NCI-H82 treated with DMSO at 0.1 percent for 48 hours (cell line): Measurements from ENCODE around the gene SLC43A2.
"Not testable (repeated sequence)": the region's sequence is repeated elsewhere in the genome, so short reads cannot be mapped to it uniquely, and the experiment has no call there.

Experiments
- DNase-seq: peaks from one replicate; lab custom pipeline; 2025; ENCODE audit not compliant: unreplicated experiment; lab: John Stamatoyannopoulos, UW

SLC43A2 gene

GRCh38 chr17:1627982-1628855 is at the start of gene SLC43A2:
Gene SLC43A2 (minus strand): TSS chr17:1628834. CDS start chr17:1627874, 960 bp downstream.
- DNase-seq: peak; percentile 73

GRCh38 chr17:1676401-1676800 is 47.8 kb upstream of the SLC43A2 start:
- DNase-seq: no peak

GRCh38 chr17:1673041-1673785 is 44.6 kb upstream of the SLC43A2 start:
- no peak for DNase-seq

DNA sequence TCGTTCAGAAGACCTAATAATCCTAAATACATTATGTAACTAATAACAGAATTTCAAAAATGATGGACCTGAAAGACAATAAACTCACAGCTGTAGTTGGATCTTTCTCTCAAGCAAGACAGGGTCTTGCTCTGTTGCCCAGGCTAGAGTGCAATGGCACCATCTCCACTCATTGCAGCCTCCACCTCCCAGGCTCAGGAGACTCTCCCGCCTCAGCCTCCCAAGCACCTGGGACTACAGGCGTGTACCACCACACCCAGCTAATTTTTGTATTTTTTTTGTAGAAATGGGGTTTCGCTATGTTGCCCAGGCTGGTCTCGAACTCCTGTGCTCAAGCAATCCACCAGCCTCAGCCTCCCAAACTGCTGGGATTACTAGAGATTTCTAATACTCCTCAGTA is 35.3 kb upstream of the SLC43A2 start:
- not testable (repeated sequence) for DNase-seq

DNA sequence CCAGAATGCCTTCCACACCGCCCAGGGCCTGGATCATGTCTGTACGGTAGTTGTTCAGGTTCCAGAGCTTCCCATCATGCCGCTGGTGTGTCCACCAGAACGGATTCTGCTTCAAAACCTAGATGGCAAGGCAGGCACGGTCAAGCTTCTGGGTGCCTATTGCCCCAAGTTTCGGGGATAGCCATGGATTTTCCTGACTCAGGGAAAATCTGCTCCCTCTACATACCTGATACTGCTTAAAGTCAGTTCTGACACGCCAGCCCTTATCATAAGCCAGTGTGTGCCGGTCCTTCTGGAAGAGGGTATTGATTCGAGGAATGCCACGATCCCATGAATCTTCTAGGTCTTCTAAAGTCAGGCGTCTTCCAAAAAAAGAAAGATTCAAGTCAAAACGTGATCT is 32.4 kb upstream of the SLC43A2 start:
- no peak for DNase-seq

DNA sequence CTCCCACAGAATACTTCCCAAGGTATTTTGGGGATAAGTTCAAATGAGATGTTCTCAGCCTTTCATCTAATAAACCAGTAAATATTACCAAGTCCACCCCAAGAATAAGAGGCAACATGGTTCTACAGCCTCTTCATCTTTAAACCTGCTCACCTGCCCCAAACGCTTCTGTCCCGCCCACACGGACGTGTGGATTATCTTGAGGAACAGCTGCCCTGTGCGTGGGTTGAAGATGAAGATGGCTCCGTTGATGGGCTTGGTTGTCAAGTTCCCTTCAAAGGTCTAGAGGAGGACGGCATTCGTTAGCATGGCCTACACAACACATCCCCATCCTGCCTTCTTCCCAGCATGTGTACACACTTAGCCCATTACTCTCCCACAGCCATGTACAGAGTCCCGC is 29.5 kb upstream of the SLC43A2 start:
- DNase-seq: no peak

DNA sequence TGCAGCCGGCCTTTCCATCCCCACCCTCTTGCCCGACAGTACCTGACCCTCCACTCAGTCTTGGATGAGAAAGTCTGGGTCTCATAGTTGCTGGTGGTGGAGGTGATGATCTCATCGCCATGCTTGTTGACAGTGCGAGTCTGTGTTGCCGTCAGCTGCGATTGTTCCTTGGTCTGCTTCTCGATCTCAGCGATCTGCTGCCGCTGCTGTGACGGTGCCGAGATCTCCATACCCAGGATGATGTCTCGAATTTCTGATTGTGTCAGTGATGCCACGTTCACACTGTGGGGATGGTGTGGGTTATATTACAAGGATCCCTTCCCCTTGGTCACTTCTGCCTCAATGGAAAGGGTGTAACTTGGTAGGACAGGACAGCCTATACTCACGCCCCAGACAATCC is 25.1 kb upstream of the SLC43A2 start:
- DNase-seq: no peak

DNA sequence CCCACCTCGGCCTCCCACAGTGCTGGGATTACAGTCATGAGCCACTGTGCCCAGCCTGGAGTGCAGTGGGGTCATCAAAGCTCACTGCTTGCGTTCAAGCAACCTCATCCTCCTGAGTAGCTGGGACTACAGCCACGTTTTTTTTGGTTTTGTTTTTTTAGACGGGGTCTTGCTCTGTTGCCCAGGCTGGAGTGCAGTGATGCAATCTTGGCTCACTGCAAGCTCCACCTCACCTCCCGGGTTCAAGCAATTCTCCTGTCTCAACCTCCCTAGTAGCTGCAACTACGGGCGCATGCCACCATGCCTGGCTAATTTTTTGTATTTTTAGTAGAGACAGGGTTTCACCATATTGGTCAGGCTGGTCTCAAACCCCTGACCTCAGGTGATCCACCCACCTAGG is 24.2 kb upstream of the SLC43A2 start:
- not testable (repeated sequence) for DNase-seq

- no peak for DNase-seq
Measured at GRCh38 chr17:1651559-1651844, 22.9 kb upstream of the SLC43A2 start.

- no peak for DNase-seq
Measured at GRCh38 chr17:1650731-1651558, 22.3 kb upstream of the SLC43A2 start.

DNA sequence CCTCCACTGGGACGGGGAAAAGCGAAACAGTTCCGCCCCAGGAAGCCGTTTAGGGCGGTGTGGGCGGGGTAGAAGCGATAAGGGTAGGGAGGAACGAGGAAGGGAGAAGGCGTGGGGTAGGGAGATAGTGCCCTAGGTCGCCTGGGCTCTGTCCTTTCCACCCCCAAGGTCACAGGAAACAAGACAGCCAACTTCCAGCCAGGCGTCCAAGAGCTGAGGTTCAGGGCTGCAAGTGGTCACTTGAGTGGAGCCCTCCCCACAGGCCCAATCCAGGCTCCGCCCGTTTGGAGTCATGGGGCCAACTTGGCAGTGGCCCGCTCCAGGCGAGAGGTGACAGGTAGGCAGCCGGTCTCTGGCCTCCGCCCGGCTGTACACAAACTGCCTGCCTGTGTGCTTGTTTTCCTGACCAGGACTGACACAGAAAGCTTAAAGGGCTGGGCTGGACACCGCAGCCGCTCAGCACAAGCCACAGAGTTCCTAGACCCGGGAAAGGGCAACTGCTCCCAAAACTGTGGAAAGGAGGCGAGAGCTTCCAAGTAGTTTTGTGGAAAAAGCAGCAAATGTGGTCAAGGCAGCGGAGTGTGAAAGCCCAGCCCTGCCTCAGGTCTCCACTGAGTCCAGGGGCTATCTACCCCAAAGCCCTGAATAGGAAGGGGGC is 21.3 kb upstream of the SLC43A2 start, which contains the start of gene RILP:
Gene RILP, minus strand, starts transcription at position 23 of the 658 bp plus-strand sequence. CDS start 62 bp downstream, outside the sequence.
- DNase-seq: no peak

DNA sequence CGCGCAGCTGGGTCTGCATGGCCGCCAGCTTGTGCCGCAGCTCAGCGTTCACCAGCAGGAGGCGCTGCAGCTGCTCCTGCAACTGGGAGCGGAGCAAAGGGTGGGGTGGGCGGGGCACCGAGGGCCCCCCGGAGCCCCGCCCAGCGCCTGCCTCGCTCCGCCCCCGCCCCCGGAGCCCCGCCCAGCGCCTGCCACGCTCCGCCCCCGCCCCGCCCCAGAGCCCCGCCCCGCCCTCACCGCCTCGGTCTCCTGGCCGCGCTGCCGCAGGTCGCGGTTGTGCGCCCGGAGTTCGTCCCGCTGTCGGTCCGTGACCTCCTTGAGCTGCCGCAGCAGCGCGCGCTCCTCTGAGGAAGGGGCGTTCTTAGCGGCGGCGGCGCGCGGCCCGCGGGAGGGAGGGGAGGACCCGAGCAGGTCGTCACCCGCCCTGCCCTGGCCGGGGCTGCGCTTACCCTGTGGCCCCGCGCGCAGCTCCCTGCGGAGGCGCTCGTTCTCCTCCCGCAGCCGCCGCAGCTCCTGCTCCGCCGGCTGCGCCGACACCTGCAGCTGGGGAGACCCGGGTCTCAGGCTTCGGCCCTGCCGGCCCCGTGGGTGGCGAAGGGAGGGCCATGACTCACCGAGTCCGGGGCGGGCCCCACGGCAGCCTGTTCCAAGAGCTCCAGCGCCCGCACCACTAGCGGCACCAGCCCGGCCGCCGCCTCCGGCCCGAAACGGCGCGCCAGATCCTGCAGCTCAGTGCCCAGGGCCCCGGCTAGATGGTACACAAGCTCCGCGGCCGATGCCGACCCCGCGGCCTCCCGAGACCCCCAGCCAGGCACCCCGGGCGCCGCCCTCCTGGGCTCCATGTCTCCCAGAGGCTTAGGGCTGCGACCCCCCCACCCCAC is 20.6 kb upstream of the SLC43A2 start:
- DNase-seq: peak; percentile 67

DNA sequence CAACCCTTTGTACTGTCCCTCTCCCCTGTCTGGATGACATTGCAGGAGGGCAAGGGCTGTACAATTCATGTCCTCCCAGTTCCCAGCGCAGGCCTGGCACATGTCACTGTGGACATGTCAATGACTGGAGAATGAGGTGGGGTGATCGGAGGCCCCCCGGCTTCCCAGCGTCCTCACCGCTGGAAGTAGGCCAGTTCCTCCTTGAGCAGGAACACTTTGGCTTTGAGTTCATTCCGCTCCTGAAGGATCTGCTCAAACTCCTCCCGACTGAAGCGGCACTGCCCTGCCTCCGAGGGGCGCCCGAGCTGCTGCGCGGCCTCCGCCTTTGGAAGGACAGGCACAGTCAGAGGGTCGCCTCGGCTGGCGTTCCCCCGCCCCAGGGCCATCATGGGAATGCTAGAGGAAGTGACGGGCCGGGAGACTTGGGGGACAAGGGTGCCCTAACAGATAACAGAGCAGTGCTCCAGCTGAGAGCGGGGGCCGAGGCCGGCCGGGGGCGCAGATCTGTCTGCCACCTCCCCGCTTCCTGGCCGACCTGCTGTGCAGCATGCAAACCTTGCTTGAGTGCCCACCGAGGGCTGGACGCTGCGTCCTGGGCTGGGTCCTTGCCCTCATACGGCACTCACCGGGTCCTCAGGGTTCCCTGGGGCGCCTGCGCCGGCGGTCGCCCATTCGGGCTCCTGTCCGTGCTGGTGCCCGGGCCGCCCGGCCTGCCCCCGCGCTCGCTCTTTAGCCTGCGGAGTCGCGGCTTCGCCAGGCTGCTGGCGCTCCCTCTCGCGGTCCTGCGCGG is 19.7 kb upstream of the SLC43A2 start:
- DNase-seq: no peak

DNA sequence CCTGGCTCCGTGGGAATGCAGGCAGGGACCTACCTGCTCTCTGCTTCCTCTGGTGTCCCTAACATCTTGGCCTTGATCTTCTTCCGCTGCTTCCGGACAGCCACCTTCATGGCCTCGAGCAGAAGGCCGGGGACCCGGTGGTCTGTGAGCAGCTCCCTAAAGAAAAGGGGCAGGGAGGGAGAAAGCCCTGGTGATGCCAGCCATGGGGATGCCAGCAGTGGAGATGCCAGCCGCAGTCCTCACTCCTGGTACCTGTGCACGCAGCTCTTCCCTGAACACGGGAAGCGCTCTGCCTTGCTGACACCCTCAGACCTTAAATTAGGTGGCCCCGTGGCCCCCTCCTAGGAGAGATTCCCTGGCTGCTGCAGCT is 19.2 kb upstream of the SLC43A2 start:
- DNase-seq: no peak

DNA sequence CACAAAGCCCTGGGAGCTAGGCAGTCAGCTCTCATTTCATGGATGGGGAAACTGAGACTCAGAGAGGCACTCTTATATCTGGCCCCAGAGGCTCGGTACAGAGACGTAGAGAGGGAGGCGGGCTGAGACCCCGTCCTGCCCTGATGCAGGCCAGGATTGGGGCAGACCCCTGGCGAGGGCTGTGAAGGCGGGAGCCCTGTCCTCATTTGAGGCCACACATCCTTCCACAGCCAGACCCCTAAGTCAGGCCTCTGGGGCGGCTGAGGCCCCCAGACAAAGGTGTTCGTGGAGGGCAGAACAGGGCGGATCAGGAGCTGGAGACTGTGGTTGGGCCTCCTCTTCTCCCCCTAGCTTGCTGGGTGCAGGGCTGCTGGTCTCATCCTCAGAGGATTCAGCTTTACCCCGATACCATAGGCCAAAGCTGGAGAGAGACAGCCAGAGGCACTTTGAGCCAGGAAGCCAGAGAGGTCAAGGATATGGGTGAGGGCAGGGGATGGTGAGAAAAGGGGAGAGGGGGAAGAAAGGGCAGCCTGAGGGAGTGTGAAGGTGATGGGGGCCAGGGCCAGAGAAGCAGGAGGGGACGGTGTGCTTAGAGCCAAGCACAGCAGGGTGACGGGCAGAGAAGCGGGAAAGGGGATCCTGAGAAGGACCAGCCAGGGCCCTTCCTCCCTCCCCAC is 17.7 kb upstream of the SLC43A2 start:
- no peak for DNase-seq

GRCh38 chr17:1645207-1646171 is 16.9 kb upstream of the SLC43A2 start, which contains the start of gene SCARF1:
Gene SCARF1 (minus strand): TSS chr17:1645732. CDS start chr17:1645697, 35 bp downstream.
- DNase-seq: no peak

GRCh38 chr17:1644493-1645206 is 16.0 kb upstream of the SLC43A2 start:
- no peak for DNase-seq
